Neuronal stem cell (in vitro differentiated cells): ENCODE measurements around the gene SLC16A12.

Experiments
- DNase-seq: peaks from one replicate; pipeline ENCODE4 v3.0.0-alpha.2; 2013; ENCODE audit warnings: low spot score
- H2AFZ ChIP-seq: one replicate; pipeline ENCODE4 v1.6.1; 2013; ENCODE audit warnings: mild to moderate bottlenecking, low read length, inconsistent platforms
- H2AK5ac ChIP-seq: 2 replicates; pipeline ENCODE4 v1.6.1; 2013; ENCODE audit warnings: low read depth, mild to moderate bottlenecking, inconsistent platforms, low read length, moderate library complexity, mixed read lengths
- H2BK120ac ChIP-seq: 2 replicates; pipeline ENCODE4 v1.6.1; 2013; ENCODE audit warnings: low read depth, mild to moderate bottlenecking, inconsistent platforms, low read length, moderate library complexity, mixed read lengths
- H2BK12ac ChIP-seq: one replicate; pipeline ENCODE4 v1.6.1; 2013; ENCODE audit warnings: low read length, inconsistent platforms
- H2BK15ac ChIP-seq: 2 replicates; pipeline ENCODE4 v1.6.1; 2013; ENCODE audit warnings: mild to moderate bottlenecking, low read length, inconsistent platforms, mixed read lengths
- H2BK5ac ChIP-seq: one replicate; pipeline ENCODE4 v1.6.1; 2013; ENCODE audit warnings: inconsistent platforms, mild to moderate bottlenecking, low read length, moderate library complexity
- H3K14ac ChIP-seq: one replicate; pipeline ENCODE4 v1.6.1; 2013; ENCODE audit warnings: low read length, inconsistent platforms
- H3K18ac ChIP-seq: 2 replicates; pipeline ENCODE4 v1.6.1; 2013; ENCODE audit warnings: low read length, inconsistent platforms
- H3K23ac ChIP-seq: 2 replicates; pipeline ENCODE4 v1.6.1; 2013; ENCODE audit warnings: low read depth, mild to moderate bottlenecking, mixed read lengths, low read length, inconsistent platforms; ENCODE audit not compliant: poor library complexity
- H3K27ac ChIP-seq: replicated peaks from 3 replicates; pipeline ENCODE4 v1.5.1; 2013; ENCODE audit warnings: low read length, inconsistent platforms
- H3K27me3 ChIP-seq, 3 experiments: 2 replicates each; pipeline ENCODE4 v1.6.1; 2013; ENCODE audit warnings: low read length in 3 of 3, mild to moderate bottlenecking in 2 of 3, inconsistent platforms in 1 of 3, low read depth in 1 of 3, mixed read lengths in 1 of 3, moderate library complexity in 1 of 3; ENCODE audit not compliant: control insufficient read depth in 3 of 3, insufficient read depth in 3 of 3
- H3K36me3 ChIP-seq, 2 donors: replicated peaks in 1 of 2; 2 replicates each; pipeline ENCODE4 v1.6.1; 2013; ENCODE audit warnings: low read length in 2 of 2; ENCODE audit not compliant: control insufficient read depth in 2 of 2, insufficient read depth in 2 of 2
- H3K4ac ChIP-seq: 2 replicates; pipeline ENCODE4 v1.6.1; 2013; ENCODE audit warnings: inconsistent platforms, mild to moderate bottlenecking, low read length, moderate library complexity
- H3K4me1 ChIP-seq, 2 donors: 1 replicate in 1 of 2; 2 replicates in 1 of 2; pipeline ENCODE4 v1.6.1; 2013; ENCODE audit warnings: low read length in 2 of 2, low read depth in 1 of 2; ENCODE audit not compliant: control insufficient read depth in 2 of 2, insufficient read depth in 1 of 2
- H3K4me2 ChIP-seq: one replicate; pipeline ENCODE4 v1.6.1; 2013; ENCODE audit warnings: mild to moderate bottlenecking, low read length, inconsistent platforms; ENCODE audit not compliant: insufficient read depth, poor library complexity, severe bottlenecking
- H3K4me3 ChIP-seq, 2 donors: 2 replicates each; pipeline ENCODE4 v1.5.1; 2013; ENCODE audit warnings: low read length in 2 of 2, mild to moderate bottlenecking in 2 of 2, inconsistent platforms in 1 of 2, moderate library complexity in 1 of 2
- H3K79me1 ChIP-seq: one replicate; pipeline ENCODE4 v1.6.1; 2013; ENCODE audit warnings: low read depth, mild to moderate bottlenecking, inconsistent platforms, low read length, moderate library complexity
- H3K9ac ChIP-seq: one replicate; pipeline ENCODE4 v1.6.1; 2013; ENCODE audit warnings: mild to moderate bottlenecking, low read depth, low read length, inconsistent platforms; ENCODE audit not compliant: poor library complexity
- H3K9me3 ChIP-seq, 2 donors: replicated peaks in 1 of 2; 2 replicates each; pipeline versions ENCODE3 to v1.6.1; 2013; ENCODE audit warnings: low read length in 2 of 2, mild to moderate bottlenecking in 2 of 2, inconsistent platforms in 1 of 2, low read depth in 1 of 2, mixed read lengths in 1 of 2, moderate library complexity in 1 of 2; ENCODE audit not compliant: control insufficient read depth in 2 of 2, insufficient read depth in 1 of 2
- H4K8ac ChIP-seq: one replicate; pipeline ENCODE4 v1.6.1; 2013; ENCODE audit warnings: low read depth, mild to moderate bottlenecking, inconsistent platforms, low read length, moderate library complexity
- H4K91ac ChIP-seq: one replicate; pipeline ENCODE4 v1.6.1; 2013; ENCODE audit warnings: low read length, low read depth, mild to moderate bottlenecking, inconsistent platforms; ENCODE audit not compliant: poor library complexity
- WGBS, 2 donors: extraction: QIAGEN DNeasy Blood & Tissue Kit; methylation state at CpG; one replicate each; pipeline ENCODE4 v1.1.7; 2013; ENCODE audit warnings: missing lambda C conversion rate in 2 of 2, mixed read lengths in 1 of 2; ENCODE audit not compliant: insufficient read length in 2 of 2, insufficient replicate concordance in 1 of 2; ENCODE audit errors: extremely low coverage in 2 of 2; 5-methylcytosine and 5-hydroxymethylcytosine counted together

SLC16A12 gene

DNA sequence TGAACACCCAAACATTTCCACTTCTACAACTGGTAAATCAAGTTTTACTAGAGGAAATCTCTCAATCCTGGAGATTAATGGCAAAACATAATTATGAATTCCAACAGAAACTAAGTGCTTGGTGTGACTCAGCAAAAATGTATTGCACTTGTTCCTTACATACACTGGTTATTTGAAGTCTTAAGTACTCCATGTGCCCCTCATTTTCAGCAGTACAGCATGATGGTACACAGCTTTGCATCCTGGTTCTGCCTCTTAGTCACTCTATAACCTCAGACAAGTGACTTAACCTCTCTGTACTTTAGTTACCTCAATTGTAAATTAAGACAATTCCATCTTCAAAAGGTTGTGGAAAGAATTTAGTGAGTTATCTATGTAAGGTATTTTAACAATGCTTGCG is 12.9 kb downstream of the SLC16A12 start:
- Histone ChIP-seq H2BK120ac (no peak overlapping the region), H2BK15ac (no peak overlapping the region), H3K9me3 (no peaks in the 10 kb centered on the region), H3K79me1 (no peaks in the 10 kb centered on the region), H2AK5ac (no peak overlapping the region), H3K9ac (no peak overlapping the region), H2BK12ac (no peak overlapping the region), H3K27ac (no peak overlapping the region), H3K4ac (no peak overlapping the region), H3K27me3 (peaks cover 0 to 46% (median 0%) of the 10 kb centered on the region in 3 experiments), H3K4me1 (no peaks in the 10 kb centered on the region), H3K4me3 (no peak overlapping the region), H2AFZ (no peak overlapping the region), H3K4me2 (no peak overlapping the region), H4K91ac (no peak overlapping the region), H3K23ac (no peak overlapping the region), H3K18ac (no peak overlapping the region), H2BK5ac (no peak overlapping the region), H3K14ac (no peak overlapping the region), H3K36me3 (no peaks in the 10 kb centered on the region), H4K8ac (no peak overlapping the region)
- no CpG with 5 or more reads among the region's 1 CpG for WGBS, 2 donors
- DNase-seq: no peak

DNA sequence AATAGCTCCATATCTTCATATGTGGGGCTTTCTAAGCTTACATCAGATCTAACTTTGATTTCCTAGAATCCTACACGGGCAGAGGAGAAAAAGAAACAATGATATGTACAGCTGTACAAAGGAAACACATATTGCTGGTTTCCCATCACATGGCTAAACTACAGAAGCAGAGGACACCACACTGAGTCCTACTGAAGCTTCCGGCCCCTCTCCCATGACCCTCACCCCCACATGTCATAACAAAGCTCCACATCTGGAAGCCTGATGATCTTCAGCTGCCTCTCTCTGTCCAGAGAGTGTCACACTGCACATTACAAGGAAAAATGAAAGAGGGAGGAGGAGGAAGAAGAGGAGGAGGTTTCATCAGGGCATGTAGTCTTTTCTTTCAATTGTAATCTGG is 14.0 kb downstream of the SLC16A12 start:
- Histone ChIP-seq H3K79me1 (no peaks in the 10 kb centered on the region), H3K27me3 (peaks cover 0 to 41% (median 0%) of the 10 kb centered on the region in 3 experiments), H3K18ac (no peak overlapping the region), H3K27ac (no peak overlapping the region), H4K8ac (no peak overlapping the region), H2BK5ac (no peak overlapping the region), H2BK120ac (no peak overlapping the region), H3K4me3 (no peak overlapping the region), H3K36me3 (no peaks in the 10 kb centered on the region), H2AFZ (no peak overlapping the region), H2BK12ac (no peak overlapping the region), H3K14ac (no peak overlapping the region), H3K23ac (no peak overlapping the region), H3K9ac (no peak overlapping the region), H3K4ac (no peak overlapping the region), H2BK15ac (no peak overlapping the region), H2AK5ac (no peak overlapping the region), H3K4me1 (no peaks in the 10 kb centered on the region), H3K4me2 (no peak overlapping the region), H3K9me3 (no peaks in the 10 kb centered on the region), H4K91ac (no peak overlapping the region)
- no CpG with 5 or more reads among the region's 2 CpGs for WGBS, 2 donors
- no peak for DNase-seq

- H2AK5ac ChIP-seq: no peak overlapping the region
- no peak overlapping the region for H3K4ac ChIP-seq
- no peak overlapping the region for H2BK15ac ChIP-seq
- H2BK12ac ChIP-seq: no peak overlapping the region
- no peaks in the 10 kb centered on the region for H3K36me3 ChIP-seq
- H2BK5ac ChIP-seq: no peak overlapping the region
- H3K27ac ChIP-seq: no peak overlapping the region
- no peak overlapping the region for H4K91ac ChIP-seq
- no peak for DNase-seq
- H3K79me1 ChIP-seq: no peaks in the 10 kb centered on the region
- H3K14ac ChIP-seq: no peak overlapping the region
- H4K8ac ChIP-seq: no peak overlapping the region
- no peak overlapping the region for H3K4me2 ChIP-seq
- H3K23ac ChIP-seq: no peak overlapping the region
- H3K4me1 ChIP-seq: no peaks in the 10 kb centered on the region
- no peaks in the 10 kb centered on the region for H3K9me3 ChIP-seq
- no peak overlapping the region for H2BK120ac ChIP-seq
- no CpG with 5 or more reads among the region's 1 CpG for WGBS, 2 donors
- peaks cover 0 to 35% (median 0%) of the 10 kb centered on the region in 3 experiments for H3K27me3 ChIP-seq
- H2AFZ ChIP-seq: no peak overlapping the region
- H3K18ac ChIP-seq: no peak overlapping the region
- no peak overlapping the region for H3K9ac ChIP-seq
- no peak overlapping the region for H3K4me3 ChIP-seq
Observed at GRCh38 chr10:89520706-89521105, 14.7 kb downstream of the SLC16A12 start.

GRCh38 chr10:89518876-89519842 is 16.2 kb downstream of the SLC16A12 start:
- H2AFZ ChIP-seq: no peak overlapping the region
- no peak overlapping the region for H3K9ac ChIP-seq
- no CpG with 5 or more reads among the region's 12 CpGs for WGBS, 2 donors
- no peak overlapping the region for H4K8ac ChIP-seq
- H3K4me3 ChIP-seq: no peak overlapping the region
- H3K4me1 ChIP-seq: no peaks in the 10 kb centered on the region
- H4K91ac ChIP-seq: no peak overlapping the region
- no peak overlapping the region for H3K4me2 ChIP-seq
- H3K36me3 ChIP-seq: no peaks in the 10 kb centered on the region
- DNase-seq: no peak
- H3K4ac ChIP-seq: no peak overlapping the region
- no peak overlapping the region for H3K23ac ChIP-seq
- no peaks in the 10 kb centered on the region for H3K9me3 ChIP-seq
- no peak overlapping the region for H2AK5ac ChIP-seq
- peaks cover 0 to 30% (median 0%) of the 10 kb centered on the region in 3 experiments for H3K27me3 ChIP-seq
- no peak overlapping the region for H2BK12ac ChIP-seq
- no peak overlapping the region for H3K27ac ChIP-seq
- H3K18ac ChIP-seq: no peak overlapping the region
- no peak overlapping the region for H2BK120ac ChIP-seq
- H2BK15ac ChIP-seq: no peak overlapping the region
- no peak overlapping the region for H3K14ac ChIP-seq
- no peaks in the 10 kb centered on the region for H3K79me1 ChIP-seq
- H2BK5ac ChIP-seq: no peak overlapping the region
